GM18873 (cell line): ENCODE results near the gene CENPX.

Experiments used
- ATAC-seq: cut with Tn5 transposase; IDR thresholded peaks from one replicate; pipeline ENCODE4 v1.9.1; 2021; ENCODE audit warnings: mild to moderate bottlenecking, moderate library complexity, moderate number of reproducible peaks; ENCODE audit not compliant: unreplicated experiment, low FRiP score

Gene CENPX

DNA sequence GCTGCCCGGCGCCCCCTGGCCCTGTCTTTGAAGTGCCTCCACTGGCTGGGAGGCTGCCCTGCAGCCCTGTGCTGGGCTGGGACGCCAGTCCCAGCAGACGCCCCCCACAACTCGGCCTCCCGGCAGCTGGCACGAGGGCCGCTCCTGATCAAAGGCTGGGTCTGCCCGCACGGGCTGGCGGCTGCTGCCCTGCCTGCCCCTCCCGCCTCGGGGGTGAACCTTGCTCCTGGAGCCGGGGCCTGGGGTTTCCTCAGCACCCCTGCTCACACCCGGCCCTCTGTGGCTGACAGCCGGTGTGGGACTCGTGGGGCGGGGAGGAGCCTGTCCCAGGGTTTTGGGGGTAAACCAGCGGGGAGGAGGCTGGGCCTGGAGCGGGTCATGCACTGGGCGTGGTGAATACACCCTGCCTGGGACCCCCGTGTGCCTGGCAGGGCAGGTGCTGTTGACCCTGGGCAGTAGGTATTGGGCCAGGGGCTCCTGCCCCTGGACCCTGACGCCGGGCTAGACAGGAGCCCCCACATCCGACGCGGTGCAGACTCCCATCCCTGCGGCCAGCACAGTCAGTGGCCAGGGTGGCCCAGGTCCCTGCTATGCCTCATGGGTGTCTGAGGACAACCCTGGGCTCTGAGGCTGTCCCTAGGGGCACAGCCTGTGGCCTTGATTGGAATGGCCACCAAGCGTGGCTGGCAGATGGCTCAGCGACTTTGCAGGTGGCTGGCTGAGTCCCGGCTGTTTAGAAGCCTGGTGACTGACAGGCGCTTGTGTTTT, 21.7 kb downstream of the CENPX start:
- no peak for ATAC-seq

DNA sequence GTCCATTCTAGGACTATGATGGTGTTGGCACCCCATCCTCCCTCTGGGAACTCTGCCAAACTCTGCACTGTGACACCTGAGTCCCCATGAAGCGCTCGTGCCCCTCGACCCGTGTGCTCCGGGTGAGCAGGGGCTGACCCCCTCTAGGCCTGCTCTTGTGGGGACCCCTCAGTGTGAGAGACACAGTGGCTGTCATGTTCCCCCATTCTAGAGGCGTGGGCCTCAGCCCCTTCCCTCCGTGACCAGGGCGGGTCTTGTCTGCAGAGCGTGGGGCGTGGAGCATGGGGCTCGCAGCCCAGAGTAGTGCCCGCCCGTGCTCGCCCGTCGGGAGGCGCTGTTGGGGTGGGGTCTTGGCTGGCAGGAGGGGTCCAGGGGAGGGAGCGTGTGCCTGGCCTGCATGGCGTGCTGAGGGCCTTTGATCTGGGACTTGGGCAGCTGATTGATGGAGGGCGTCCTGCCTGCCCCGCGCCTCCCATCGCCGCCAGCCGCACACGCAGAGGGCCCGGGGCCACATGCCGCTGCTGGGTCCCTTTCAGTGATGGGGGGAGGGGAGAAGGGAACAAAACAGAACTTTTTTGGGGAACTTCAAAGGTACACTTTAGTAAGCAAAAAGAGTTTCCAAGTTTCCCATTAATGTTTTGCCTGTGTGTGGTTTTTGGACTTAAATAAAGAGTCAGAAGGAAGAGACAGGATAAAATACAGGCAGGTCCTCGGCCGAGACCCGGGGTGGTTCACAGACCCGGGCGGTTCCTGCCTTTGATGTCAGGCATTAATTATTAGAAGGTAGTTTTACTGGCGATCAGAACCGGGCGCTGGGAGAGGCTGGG, 22.5 kb downstream of the CENPX start:
- no peak for ATAC-seq

DNA sequence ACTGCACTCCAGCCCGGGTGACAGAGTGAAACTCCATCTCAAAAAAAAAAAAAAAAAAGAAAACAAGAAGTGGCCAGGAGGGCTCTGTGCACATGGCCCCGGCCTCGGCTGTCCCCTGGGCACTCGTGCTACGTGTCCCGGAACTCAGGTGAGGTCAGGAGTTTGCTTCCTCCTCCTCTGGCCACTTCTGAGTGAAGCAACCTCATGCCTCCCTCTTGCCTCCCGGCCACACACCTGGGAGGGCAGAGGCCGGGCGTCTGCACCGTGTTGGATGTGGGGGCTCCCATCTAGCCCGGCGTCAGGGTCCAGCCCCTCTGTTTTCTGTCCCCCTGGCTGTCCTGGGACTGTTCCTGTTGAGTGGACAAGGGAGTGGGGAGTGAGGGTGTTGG, 23.1 kb downstream of the CENPX start:
- ATAC-seq = no peak

DNA sequence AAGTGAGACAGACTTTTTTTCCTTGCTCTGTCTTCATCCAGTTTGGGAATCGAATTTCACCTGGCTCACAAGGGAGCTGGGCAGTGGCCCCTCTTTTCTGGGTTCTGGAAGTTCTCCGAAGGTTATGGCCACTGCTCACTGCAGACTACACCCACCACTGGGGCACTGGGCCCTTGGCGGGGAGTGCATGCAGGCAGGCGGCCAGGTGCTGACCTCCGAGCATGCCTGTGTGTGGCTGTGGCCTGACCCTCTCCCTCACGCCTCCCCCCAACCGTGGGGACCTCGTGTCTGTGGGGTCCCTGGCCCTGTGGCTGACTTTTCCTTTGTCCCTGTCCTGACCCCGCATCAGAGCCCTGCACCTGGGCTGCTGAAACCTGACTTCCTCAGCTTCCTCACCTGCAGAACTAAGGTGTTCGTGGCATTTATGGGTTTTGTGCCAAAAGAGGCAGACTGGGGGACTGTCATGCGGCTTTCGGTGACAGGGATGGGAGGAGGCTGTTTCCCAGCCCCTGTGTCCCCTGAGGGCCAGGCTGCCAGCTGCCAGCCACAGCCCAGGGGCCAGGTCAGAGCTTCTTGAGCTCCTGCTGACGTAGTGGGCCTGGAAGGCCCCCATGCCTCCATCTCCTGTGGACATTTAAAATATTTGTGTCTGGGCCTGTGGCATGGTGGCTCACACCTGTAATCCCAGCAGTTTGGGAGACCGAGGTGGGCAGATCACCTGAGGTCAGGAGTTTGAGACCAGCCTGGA, 23.8 kb downstream of the CENPX start:
- ATAC-seq = no peak

DNA sequence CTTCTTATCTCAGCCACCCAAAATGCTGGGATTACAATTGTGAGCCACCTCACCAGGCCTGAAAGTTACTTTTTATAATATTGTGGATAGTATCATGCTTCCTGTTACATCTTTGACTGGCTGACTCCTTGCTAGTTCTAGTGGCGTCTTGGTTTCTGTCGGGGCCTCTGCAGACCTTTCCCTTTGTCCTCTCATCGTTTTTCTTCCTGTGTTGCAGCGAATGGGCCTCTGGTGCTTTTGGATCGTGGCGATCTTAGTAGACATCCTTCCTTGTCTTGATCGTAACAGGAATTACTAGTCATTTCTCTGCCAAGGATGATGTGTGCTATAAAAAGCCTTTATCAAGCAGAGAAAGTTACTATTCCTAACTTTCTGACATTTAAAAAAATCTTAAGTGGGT, 24.5 kb downstream of the CENPX start:
- no peak for ATAC-seq

DNA sequence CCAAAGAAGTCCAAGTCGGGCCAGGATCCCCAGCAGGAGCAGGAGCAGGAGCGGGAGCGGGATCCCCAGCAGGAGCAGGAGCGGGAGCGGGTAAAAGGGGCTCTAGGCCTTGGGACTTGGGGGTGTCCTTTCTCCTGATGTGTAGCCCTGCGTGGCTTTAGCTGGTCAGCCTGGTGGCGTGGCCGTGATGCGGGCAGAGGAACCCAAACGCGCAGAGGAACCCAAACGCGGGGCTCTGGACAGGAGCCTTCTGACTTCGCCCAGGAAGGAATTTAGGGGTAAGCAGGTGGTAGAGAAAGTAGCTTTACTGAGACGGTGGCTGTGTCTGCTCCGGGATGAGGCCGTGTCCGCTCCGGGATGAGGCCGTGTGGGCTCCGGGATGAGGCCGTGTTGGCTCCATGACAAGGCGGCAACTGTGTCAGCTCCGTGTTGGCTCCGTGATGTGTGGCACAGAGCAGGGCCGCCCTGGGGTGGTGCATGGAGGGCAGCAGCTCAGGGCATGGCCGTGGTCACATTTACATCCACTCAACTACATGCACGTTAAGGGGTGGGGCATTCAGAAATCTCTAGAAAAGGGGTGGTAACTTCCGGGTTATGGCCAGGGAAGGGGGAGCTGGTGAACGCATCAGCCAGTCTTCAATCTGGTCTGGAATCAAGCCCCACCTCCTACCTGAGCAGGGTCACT, 25.8 kb downstream of the CENPX start:
- no peak for ATAC-seq

DNA sequence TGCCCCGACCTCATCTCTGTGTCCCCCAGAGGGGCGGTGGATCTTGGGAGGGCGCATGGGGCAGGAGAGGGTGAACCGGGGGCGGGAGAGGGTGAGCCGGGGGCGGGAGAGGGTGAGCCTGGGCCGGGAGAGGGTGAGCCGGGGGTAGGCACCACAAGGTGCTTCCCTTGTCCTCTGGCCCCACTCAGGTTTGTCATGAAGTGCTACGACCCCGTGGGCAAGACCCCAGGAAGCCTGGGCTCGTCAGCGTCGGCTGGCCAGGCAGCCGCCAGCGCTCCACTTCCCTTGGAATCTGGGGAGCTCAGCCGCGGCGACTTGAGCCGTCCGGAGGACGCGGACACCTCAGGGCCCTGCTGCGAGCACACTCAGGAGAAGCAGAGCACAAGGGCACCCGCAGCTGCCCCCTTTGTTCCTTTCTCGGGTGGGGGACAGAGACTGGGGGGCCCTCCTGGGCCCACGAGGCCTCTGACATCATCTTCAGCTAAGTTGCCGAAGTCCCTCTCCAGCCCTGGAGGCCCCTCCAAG, 26.4 kb downstream of the CENPX start:
- ATAC-seq = no peak

DNA sequence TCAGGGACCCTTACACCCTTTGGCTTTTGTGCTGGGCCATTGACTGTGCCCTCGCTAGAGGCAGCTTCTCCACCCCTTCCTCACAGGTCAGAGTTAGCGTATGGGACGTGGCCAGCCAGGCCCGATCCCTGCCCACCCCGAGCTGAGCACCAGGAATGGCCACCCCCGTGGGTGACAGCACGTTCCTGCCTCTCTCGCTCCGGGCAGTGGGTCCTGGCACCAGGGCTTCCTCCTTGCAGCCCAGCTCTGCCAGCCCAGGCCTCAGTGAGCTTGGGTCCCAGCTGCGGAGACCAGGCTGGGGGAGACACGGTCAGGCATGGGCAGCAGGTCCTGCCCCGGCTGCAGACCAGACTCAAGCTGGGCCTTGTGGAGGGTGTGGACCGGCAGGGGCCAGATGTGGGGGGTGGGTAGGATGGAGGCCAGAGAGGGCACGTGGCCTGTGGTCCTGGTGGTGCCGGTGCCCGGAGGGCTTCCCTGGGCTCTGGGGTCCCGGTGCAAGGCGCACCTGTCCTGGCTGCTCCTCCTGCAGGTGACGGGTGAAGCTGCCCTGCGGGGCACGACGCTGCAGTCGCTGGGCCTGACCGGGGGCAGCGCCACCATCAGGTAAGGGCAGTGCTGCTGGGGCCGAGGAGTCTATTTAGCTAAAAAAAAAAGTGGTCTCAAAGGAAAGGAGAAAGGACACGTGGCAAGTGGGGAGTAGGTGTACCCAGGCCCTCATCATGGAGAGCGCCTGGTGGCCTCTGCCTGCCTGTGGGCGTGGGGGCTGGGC, 27.0 kb downstream of the CENPX start:
- no peak for ATAC-seq

DNA sequence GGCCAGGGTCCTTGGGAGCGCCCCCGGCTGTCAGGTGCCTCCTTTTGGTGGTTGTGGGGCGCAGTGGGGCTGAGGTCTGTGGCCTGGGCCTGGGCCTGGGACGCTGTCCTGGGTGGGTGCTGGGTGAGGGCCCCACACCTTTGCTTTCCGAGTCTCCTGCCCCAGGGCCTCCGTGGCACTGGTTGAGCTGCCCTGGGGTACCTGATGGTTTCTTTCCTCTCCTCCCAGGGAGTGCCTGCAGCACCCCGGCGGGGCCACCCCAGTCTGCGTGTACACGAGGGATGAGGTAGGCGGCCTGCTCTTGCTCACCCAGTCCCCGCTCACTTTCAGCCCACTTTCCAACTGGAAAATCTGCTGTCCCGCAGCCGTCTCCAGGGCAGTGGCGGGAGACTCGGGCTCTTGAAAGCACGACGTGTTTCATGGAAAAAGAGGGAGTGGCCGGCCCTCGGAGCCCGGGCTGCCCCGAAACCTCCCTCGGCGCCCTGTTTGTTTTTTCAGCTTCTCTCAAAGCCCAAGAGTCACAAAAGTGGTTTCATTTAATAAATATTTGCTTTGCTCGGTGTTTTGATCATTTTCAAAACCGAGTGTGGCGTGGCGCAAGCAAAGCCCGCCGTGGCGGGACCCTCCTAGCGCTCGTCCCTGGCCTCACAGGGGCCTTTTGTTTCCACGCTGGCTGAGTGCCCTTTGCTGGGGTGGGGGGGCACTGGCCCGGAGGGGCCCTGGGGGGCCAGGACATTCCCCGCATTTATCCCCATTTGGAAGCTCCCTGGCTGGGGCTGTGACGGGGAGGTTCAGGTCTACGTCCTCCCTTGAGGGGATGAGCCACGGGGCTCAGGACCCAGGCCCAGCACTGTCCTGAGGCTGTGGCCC, 27.9 kb downstream of the CENPX start:
- ATAC-seq = no peak

DNA sequence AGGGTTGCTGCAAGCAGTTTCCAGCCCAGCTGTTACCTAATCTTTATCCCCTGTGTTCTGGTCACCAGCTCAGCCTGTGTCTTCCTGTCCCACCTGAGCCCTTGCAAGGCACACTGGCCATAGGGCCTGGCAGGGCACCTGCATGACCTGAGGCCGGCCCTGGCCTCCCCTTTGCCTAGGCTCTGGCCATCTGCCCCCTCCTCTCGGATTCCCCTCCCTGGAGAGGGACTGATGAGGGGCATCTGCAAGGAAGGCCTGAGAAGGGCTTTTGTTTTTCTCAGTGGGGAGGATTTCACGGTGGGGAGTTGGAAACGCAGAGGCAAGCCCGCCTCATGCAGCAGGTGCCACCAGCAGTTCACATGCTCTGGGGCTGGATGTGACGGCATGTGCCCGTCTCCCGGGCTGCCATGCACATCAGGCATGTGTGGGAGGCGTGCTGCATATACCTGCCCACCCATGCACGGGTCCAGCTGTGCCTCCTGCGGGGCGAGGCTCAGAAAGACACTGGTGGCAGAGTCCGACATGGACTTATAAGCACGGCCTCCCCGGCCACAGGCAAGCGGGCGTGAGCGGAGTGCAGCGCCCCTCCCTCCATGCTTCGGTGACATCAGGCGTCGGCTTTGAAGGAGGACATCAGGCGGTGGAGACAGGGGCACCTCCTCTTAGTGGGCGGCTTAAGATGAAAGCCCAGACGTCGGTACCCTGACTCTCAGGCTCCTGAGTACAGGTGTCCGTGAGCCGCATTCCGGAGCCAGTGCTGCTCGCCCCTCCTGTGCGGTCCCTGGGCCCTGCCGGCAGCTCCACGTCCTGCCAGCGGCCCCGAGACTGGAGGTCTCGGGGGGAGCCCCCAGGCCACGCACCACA, 28.7 kb downstream of the CENPX start:
- no peak for ATAC-seq

DNA sequence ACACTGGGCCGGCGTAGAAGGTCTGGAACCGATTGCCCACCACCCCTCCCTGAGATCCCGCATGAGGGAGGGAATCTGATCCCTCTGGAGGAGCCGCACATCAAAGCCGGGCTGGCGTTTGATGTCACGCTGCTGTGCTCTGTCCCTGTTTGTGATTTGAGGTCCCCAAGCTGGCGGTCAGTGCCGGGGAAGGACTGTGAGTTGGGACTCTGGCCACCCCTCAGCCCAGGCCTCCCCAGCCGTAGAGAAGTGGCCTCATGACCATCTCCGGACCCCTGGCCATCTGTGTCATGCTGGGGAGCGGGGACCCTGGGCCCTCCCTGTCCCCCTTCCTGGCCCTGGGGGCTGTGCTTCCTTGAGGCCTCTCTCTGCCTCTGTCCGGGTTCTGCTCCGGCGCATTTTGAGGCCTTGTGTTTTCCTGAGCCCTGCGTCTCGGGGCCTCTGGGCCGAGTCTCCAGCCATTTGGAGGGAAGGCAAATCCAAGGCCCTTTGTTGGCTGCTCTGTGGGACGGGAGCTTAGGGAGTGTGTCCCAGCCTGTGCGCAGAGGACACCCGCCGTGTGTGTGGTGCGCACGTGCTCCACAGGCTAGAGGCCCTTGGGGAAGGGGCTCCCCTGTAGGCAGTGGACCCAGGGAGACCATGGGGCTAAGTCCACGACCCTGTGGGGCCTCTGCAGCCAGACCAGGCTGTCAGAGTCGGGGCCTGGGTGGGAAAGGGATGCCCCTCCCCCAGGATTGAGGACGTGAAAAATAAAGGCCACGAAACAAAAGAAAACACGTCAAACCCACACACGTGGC, 30.2 kb downstream of the CENPX start:
- no peak for ATAC-seq

DNA sequence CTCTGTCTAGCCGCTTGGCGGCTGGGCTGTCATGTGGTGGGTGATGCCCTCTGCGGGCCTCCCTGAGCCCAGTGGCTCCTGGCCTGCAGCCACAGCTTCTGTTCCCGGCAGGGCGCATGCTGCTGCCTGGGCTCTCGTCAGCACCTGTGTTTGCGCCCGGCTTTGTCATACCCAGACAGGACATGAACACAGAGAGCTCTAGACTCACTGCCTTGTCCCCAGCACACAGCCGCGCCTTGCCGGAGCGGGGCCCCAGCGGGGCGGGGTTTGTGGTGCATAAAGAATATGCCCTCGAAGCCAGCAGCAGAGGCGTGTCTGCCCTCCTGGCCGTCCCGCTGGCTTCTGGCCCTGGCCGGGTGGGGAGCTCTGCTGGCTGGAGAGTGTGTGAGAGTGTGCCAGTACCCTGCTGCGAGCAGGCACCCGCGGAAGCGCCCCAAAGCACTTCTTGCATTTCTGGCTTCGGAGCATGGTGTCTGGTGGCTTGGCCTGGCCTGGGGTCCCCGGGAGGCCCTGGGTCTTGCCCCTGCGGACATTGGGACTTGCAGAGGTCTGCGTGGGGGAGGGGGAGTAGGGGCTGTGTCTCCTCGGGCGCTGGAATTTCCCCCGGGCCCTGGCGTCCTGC, 30.9 kb downstream of the CENPX start:
- no peak for ATAC-seq

DNA sequence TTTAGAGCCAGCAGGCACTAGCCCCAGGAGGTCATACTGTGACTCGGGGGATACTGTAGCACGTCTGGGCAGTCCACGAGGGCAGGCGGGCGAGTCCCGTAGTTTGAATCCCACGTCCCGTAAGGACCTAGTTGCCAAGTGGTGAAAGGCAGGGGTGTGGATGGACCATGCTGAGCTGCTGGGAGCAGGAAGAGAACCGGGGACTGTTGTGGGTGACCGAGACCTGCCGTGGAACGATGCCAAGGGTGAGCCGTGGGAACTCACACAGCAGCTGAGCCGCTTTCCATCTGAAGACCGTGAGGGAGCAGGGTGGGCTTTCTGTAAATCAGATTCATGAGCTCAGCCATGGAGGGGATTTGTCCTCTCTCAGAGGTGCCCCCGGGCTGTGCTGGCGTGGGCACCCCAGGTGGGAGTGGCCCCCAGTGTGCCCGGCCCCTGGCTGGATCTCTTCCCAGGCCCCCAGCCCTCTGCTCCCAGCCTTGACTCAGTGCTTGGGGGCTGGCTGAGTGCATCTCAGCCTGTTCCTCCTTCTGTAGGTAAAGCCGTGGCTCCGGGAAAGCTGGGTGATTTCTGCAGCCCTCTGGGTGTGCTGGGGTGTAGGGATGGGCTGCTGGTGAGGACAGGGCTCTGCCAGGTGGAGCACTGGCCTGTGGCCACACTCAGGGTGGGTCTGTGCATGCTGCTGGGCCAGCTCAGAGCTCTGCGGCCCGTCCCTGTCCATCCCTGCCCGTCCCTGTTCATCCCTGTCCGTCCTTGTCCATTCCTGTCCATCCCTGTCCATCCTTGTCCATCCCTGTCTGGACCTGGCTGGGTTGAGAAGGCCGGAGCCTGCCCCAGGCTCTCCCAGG, 31.6 kb downstream of the CENPX start:
- no peak for ATAC-seq

DNA sequence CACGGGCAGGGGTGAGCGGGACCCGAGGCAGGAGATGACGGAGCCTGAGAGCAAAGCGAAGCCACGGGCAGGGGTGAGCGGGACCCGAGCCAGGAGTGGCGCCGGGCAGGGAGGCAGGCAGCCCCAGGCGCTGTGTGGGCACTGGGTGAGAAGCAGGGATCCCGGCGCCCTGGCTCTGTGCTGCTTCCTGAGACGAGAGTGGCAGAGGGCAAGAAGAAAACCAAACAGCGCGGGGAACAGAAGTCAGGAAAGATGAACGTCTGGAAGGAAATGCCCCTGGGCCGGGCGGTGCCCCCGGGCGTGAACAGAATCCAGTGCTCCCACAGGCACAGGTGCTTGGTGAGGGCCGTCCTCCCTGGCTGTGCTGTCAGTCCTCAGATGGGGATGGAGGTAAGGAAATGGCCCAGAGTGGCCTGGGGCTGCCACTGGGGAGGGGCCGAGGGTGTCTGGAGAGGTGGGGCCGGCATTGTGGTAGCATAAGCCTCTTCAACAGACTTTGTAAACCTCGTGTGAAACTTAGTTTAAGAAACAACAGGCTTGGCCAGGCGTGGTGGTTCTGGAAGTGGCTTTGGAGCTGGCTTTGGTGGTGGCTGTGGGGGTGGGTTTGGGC, 35.4 kb downstream of the CENPX start:
- no peak for ATAC-seq

DNA sequence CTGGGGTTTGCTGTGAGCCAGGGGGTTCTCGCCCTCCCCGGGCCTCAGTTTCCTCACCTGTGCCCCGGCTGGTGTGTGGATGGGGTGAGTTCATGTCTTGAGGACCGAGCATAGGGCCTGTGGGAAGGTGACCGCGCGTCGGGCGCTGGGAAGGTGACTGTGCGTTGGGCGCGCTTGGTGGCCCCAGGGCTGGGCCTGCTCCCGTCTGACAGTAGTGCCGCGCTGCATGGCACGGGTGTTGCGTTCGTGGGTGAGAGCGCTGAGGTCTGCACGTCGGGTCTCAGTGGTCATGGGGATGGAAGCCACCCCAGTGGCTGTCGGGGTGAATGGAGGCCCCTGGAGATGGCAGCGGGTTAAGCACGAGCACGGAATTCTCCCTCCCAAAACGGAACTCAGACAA, 36.1 kb downstream of the CENPX start:
- ATAC-seq = no peak
